Activated CD4-positive, alpha-beta T cell treated with anti-CD3 and anti-CD28 coated beads for 36 hours (primary cell): ENCODE results near the gene ARMCX5. TPM values are rescaled to one million over a fixed set of nuclear protein-coding genes. Genes with fewer than 3 reads are reported as not detected.
A peak's percentile ranks its signal among the peaks of the same experiment; 100 is the strongest.

Source experiments
- ATAC-seq: fragments of 200-7000 bp; cut with Tn5 transposase; one replicate; pipeline ENCODE4 v1.10.0; 2021; ENCODE audit warnings: mild to moderate bottlenecking, moderate library complexity
- CTCF ChIA-PET: fragments of 350-600 bp; sonication (Branson Sonifier 250); formaldehyde crosslinking; loops from one replicate; lab custom pipeline; 2021; ENCODE audit warnings: antibody characterized with exemption; lab: Charles Lee
- POLR2A ChIA-PET: fragments of 350-600 bp; sonication (Branson Sonifier 250); formaldehyde crosslinking; loops from one replicate; lab custom pipeline; 2021; ENCODE audit warnings: antibody characterized with exemption, inconsistent platforms; lab: Charles Lee
- DNase-seq: peaks from one replicate; pipeline ENCODE4 v3.0.0-alpha.2; 2020
- H3K27ac Mint-ChIP-seq: one replicate; pipeline ENCODE4 v1.8.0; 2021; ENCODE audit warnings: mixed read lengths
- H3K27me3 Mint-ChIP-seq: one replicate; pipeline ENCODE4 v1.8.0; 2021; ENCODE audit warnings: mixed read lengths
- H3K36me3 Mint-ChIP-seq: one replicate; pipeline ENCODE4 v1.8.0; 2021; ENCODE audit warnings: low read depth, mixed read lengths
- H3K4me1 Mint-ChIP-seq: one replicate; pipeline ENCODE4 v1.8.0; 2021; ENCODE audit warnings: mixed read lengths
- H3K4me3 Mint-ChIP-seq: one replicate; pipeline ENCODE4 v1.8.0; 2021; ENCODE audit warnings: mild to moderate bottlenecking, moderate library complexity, mixed read lengths
- H3K9me3 Mint-ChIP-seq: one replicate; pipeline ENCODE4 v1.8.0; 2021; ENCODE audit warnings: low read depth, mixed read lengths
- intact Hi-C, 2 experiments: fragments of 100-400 bp; cut with DNase I in 1 of 2; cut with micrococcal nuclease in 1 of 2; formaldehyde crosslinking; loops; one replicate each; pipeline versions ENCODE4 v1.14.2 to v1.15.1; 2022 to 2024; cut with DNase I, micrococcal nuclease
- total RNA-seq, 2 experiments: library from RNA; stranded (reverse); gene quantifications; one replicate each; pipeline ENCODE4 v1.2.3, GENCODE V29; 2021

The ARMCX5 gene
- 10 to 100 TPM; 12.6 to 13.3 TPM for total RNA-seq

GRCh38 chrX:102599084-102599950 lies at the start of gene ARMCX5:
ARMCX5 (plus strand) TSS chrX:102599515; CDS start chrX:102602142, 2,627 bp downstream.
- H3K4me3 Mint-ChIP-seq, result peak within 1 kb of the TSS; percentile 89
- H3K9me3 Mint-ChIP-seq, result no peaks in the 10 kb centered on the region
- DNase-seq (peak; percentile 80), ATAC-seq (peak; percentile 92)
- H3K4me1 Mint-ChIP-seq, result peaks cover 22% of the 10 kb centered on the region
- intact Hi-C loops, result loop anchor here (1.0 to 10.0 kb wide), 6 partner anchors 51 to 1185 kb away; partner anchors contain the start of genes GPRASP1 (in 1 of the 2) and TMSB15A (in 1 of the 2)
- H3K27me3 Mint-ChIP-seq, result no peaks in the 10 kb centered on the region
- H3K27ac Mint-ChIP-seq, result peak within 1 kb of the TSS; percentile 98
- H3K36me3 Mint-ChIP-seq, result peaks cover 16% of the 10 kb centered on the region
- ChIA-PET CTCF (interaction anchor here (1.2 kb wide), 1 partner anchor 8 kb away, joined by 4 read pairs; no protein-coding TSS in a partner anchor), POLR2A (interaction anchor here (0.6 to 1.0 kb wide), 4 partner anchors 59 to 301 kb away, joined by 3 to 4 read pairs (median 4); no protein-coding TSS in a partner anchor)

GRCh38 chrX:102558607-102559006 lies 40.7 kb upstream of the ARMCX5 start:
- Mint-ChIP-seq H3K27me3 (no peaks in the 10 kb centered on the region), H3K36me3 (no peaks in the 10 kb centered on the region), H3K4me1 (no peaks in the 10 kb centered on the region), H3K27ac (no peak overlapping the region), H3K4me3 (no peak overlapping the region), H3K9me3 (no peaks in the 10 kb centered on the region)
- CTCF ChIA-PET, result no interaction called here
- ATAC-seq (peak; percentile 19), DNase-seq (no peak)
- POLR2A ChIA-PET, result no interaction called here
- intact Hi-C loops, result no loop called here

- Mint-ChIP-seq H3K4me3 (no peak overlapping the region), H3K4me1 (no peaks in the 10 kb centered on the region), H3K9me3 (no peaks in the 10 kb centered on the region), H3K27ac (no peak overlapping the region), H3K27me3 (no peaks in the 10 kb centered on the region), H3K36me3 (no peaks in the 10 kb centered on the region)
- ATAC-seq (peak; percentile 47), DNase-seq (no peak)
- intact Hi-C loops, result no loop called here
- CTCF ChIA-PET, result no interaction called here
- POLR2A ChIA-PET, result no interaction called here
Observed at GRCh38 chrX:102560423-102561068, 38.8 kb upstream of the ARMCX5 start.

GRCh38 chrX:102580891-102581290 lies 18.4 kb upstream of the ARMCX5 start:
- Mint-ChIP-seq H3K9me3 (no peaks in the 10 kb centered on the region), H3K27ac (no peak overlapping the region), H3K27me3 (no peaks in the 10 kb centered on the region), H3K36me3 (no peaks in the 10 kb centered on the region), H3K4me3 (no peak overlapping the region), H3K4me1 (no peaks in the 10 kb centered on the region)
- CTCF ChIA-PET, result no interaction called here
- intact Hi-C loops, result no loop called here
- ATAC-seq, result no peak
- no peak for DNase-seq
- POLR2A ChIA-PET, result no interaction called here

- no peaks in the 10 kb centered on the region for H3K9me3 Mint-ChIP-seq
- ATAC-seq, result no peak
- H3K4me1 Mint-ChIP-seq, result peaks cover 7% of the 10 kb centered on the region
- DNase-seq, result no peak
- no peaks in the 10 kb centered on the region for H3K36me3 Mint-ChIP-seq
- no peak overlapping the region for H3K4me3 Mint-ChIP-seq
- CTCF ChIA-PET, result no interaction called here
- peaks cover 7% of the 10 kb centered on the region for H3K27me3 Mint-ChIP-seq
- POLR2A ChIA-PET, result no interaction called here
- intact Hi-C loops, result loop anchor here (10.0 kb wide), 2 partner anchors 49 to 1179 kb away; no protein-coding TSS in a partner anchor
- H3K27ac Mint-ChIP-seq, result no peak overlapping the region
Observed at GRCh38 chrX:102593367-102593766, 5.9 kb upstream of the ARMCX5 start.

GRCh38 chrX:102599951-102600579 lies 750 bp downstream of the ARMCX5 start:
- peak; percentile 5 for ATAC-seq

GRCh38 chrX:102604327-102604726 lies 5.0 kb downstream of the ARMCX5 start:
- H3K9me3 Mint-ChIP-seq, result no peaks in the 10 kb centered on the region
- peaks cover 38% of the 10 kb centered on the region for H3K36me3 Mint-ChIP-seq
- intact Hi-C loops, result no loop called here
- CTCF ChIA-PET, result interaction anchor here (1.8 kb wide), 1 partner anchor 7 kb away, joined by 4 read pairs; no protein-coding TSS in a partner anchor
- ATAC-seq, result no peak
- H3K4me3 Mint-ChIP-seq, result no peak overlapping the region
- H3K4me1 Mint-ChIP-seq, result peaks cover 31% of the 10 kb centered on the region
- H3K27me3 Mint-ChIP-seq, result no peaks in the 10 kb centered on the region
- no peak overlapping the region for H3K27ac Mint-ChIP-seq
- POLR2A ChIA-PET, result no interaction called here
- DNase-seq, result no peak

More at GRCh38 chrX:102599951-102600579, 750 bp downstream of the ARMCX5 start:
- peak overlapping the region; percentile 98 for H3K27ac Mint-ChIP-seq
- DNase-seq, result no peak
- H3K4me1 Mint-ChIP-seq, result peaks cover 22% of the 10 kb centered on the region
- peak overlapping the region; percentile 89 for H3K4me3 Mint-ChIP-seq
- intact Hi-C loops, result loop anchor here (1.0 to 10.0 kb wide), 6 partner anchors 51 to 1185 kb away; partner anchors contain the start of genes GPRASP1 (in 1 of the 2) and TMSB15A (in 1 of the 2)
- ChIA-PET CTCF (no interaction called here), POLR2A (interaction anchor here (0.6 to 1.0 kb wide), 3 partner anchors 58 to 300 kb away, joined by 3 to 4 read pairs (median 3); no protein-coding TSS in a partner anchor)
- no peaks in the 10 kb centered on the region for H3K27me3 Mint-ChIP-seq
- no peaks in the 10 kb centered on the region for H3K9me3 Mint-ChIP-seq
- H3K36me3 Mint-ChIP-seq, result peaks cover 16% of the 10 kb centered on the region

- ATAC-seq (no peak), DNase-seq (no peak)
- CTCF ChIA-PET, result no interaction called here
- H3K4me1 Mint-ChIP-seq, result peaks cover 28% of the 10 kb centered on the region
- no peaks in the 10 kb centered on the region for H3K27me3 Mint-ChIP-seq
- H3K36me3 Mint-ChIP-seq, result peaks cover 50% of the 10 kb centered on the region
- POLR2A ChIA-PET, result interaction anchor here (0.6 kb wide), 1 partner anchor 979 kb away, joined by 3 read pairs; no protein-coding TSS in a partner anchor
- no peaks in the 10 kb centered on the region for H3K9me3 Mint-ChIP-seq
- no peak overlapping the region for H3K27ac Mint-ChIP-seq
- no peak overlapping the region for H3K4me3 Mint-ChIP-seq
- intact Hi-C loops, result no loop called here
Observed at GRCh38 chrX:102606115-102606514, 6.8 kb downstream of the ARMCX5 start.

GRCh38 chrX:102610905-102611304 lies 11.6 kb downstream of the ARMCX5 start:
- Mint-ChIP-seq H3K27me3 (no peaks in the 10 kb centered on the region), H3K36me3 (peaks cover 58% of the 10 kb centered on the region), H3K27ac (no peak overlapping the region), H3K4me3 (no peak overlapping the region), H3K4me1 (peaks cover 20% of the 10 kb centered on the region), H3K9me3 (peaks cover 4% of the 10 kb centered on the region)
- DNase-seq, result no peak
- no peak for ATAC-seq
- CTCF ChIA-PET, result interaction anchor here (1.5 kb wide), 1 partner anchor 7 kb away, joined by 4 read pairs; no protein-coding TSS in a partner anchor
- POLR2A ChIA-PET, result no interaction called here
- intact Hi-C loops, result no loop called here

GRCh38 chrX:102624105-102624504 lies 24.8 kb downstream of the ARMCX5 start:
- Mint-ChIP-seq H3K27me3 (no peaks in the 10 kb centered on the region), H3K4me3 (no peak overlapping the region), H3K27ac (no peak overlapping the region), H3K36me3 (peaks cover 27% of the 10 kb centered on the region), H3K9me3 (peaks cover 14% of the 10 kb centered on the region), H3K4me1 (peaks cover 16% of the 10 kb centered on the region)
- no peak for ATAC-seq
- ChIA-PET CTCF (no interaction called here), POLR2A (no interaction called here)
- intact Hi-C loops, result no loop called here
- no peak for DNase-seq

GRCh38 chrX:102627640-102628039 lies 28.3 kb downstream of the ARMCX5 start:
- no peak for ATAC-seq
- peaks cover 16% of the 10 kb centered on the region for H3K4me1 Mint-ChIP-seq
- ChIA-PET CTCF (no interaction called here), POLR2A (no interaction called here)
- no peak overlapping the region for H3K27ac Mint-ChIP-seq
- no peaks in the 10 kb centered on the region for H3K9me3 Mint-ChIP-seq
- H3K4me3 Mint-ChIP-seq, result no peak overlapping the region
- H3K36me3 Mint-ChIP-seq, result peaks cover 12% of the 10 kb centered on the region
- DNase-seq, result peak; percentile 4
- intact Hi-C loops, result no loop called here
- H3K27me3 Mint-ChIP-seq, result no peaks in the 10 kb centered on the region
